OCI-LY7 (cell line): ENCODE measurements around the gene USP48. TPM values are rescaled to one million over a fixed set of nuclear protein-coding genes. Genes with fewer than 3 reads are reported as not detected.

Source experiments
- BruUV-seq: library from RNA; stranded (reverse); fragments of 400-500 nt; replicated peaks from 2 replicates; lab custom pipeline; 2021; lab: Mats Ljungman, UMichigan
- CTCF ChIA-PET: fragments of 300-600 bp; sonication (Branson Sonifier 250); formaldehyde crosslinking; loops from one replicate; lab custom pipeline; 2022; ENCODE audit warnings: antibody characterized with exemption; ENCODE audit not compliant: unreplicated experiment; lab: Charles Lee
- POLR2A ChIA-PET: fragments of 300-600 bp; sonication (Branson Sonifier 250); formaldehyde crosslinking; loops from one replicate; lab custom pipeline; 2022; ENCODE audit warnings: antibody characterized with exemption; lab: Charles Lee
- DNase-seq: peaks from one replicate; pipeline ENCODE4 v3.0.0-alpha.2; 2015; ENCODE audit warnings: low spot score
- H2AFZ ChIP-seq: fragments of 200-600 bp; sonication (generic), shearing (Covaris generic); 2 replicates; pipeline ENCODE4 v1.6.1; 2014; ENCODE audit warnings: mild to moderate bottlenecking, antibody characterized with exemption, low read length, moderate library complexity
- H3K27ac ChIP-seq: fragments of 200-600 bp; sonication (generic); 2 replicates; pipeline ENCODE4 v1.5.1; 2014; ENCODE audit warnings: mixed run types, low read depth, mild to moderate bottlenecking, moderate library complexity, low read length, inconsistent platforms; ENCODE audit not compliant: poor library complexity, severe bottlenecking
- H3K36me3 ChIP-seq: fragments of 200-600 bp; sonication (generic); 2 replicates; pipeline ENCODE4 v1.6.1; 2014; ENCODE audit warnings: mild to moderate bottlenecking, antibody characterized with exemption, low read length, moderate library complexity, mixed read lengths; ENCODE audit not compliant: insufficient read depth
- H3K4me1 ChIP-seq: fragments of 200-600 bp; sonication (generic); 2 replicates; pipeline ENCODE4 v1.5.1; 2014; ENCODE audit warnings: mild to moderate bottlenecking, low read length; ENCODE audit not compliant: insufficient read depth, poor library complexity, severe bottlenecking
- H3K4me2 ChIP-seq: fragments of 200-600 bp; sonication (generic); 2 replicates; pipeline ENCODE4 v1.6.1; 2014; ENCODE audit warnings: mild to moderate bottlenecking, low read length
- H3K4me3 ChIP-seq: fragments of 200-600 bp; sonication (generic); 2 replicates; pipeline ENCODE4 v1.5.1; 2014; ENCODE audit warnings: mild to moderate bottlenecking, low read depth, low read length; ENCODE audit not compliant: poor library complexity, severe bottlenecking
- H3K79me2 ChIP-seq: fragments of 200-600 bp; sonication (generic); 2 replicates; pipeline ENCODE4 v1.6.1; 2016; ENCODE audit warnings: low read depth, mild to moderate bottlenecking, low read length, moderate library complexity, mixed read lengths; ENCODE audit not compliant: insufficient read depth
- H3K9me2 ChIP-seq: fragments of 200-600 bp; sonication (generic); 2 replicates; pipeline ENCODE4 v1.6.1; 2016; ENCODE audit warnings: mild to moderate bottlenecking, low read length, mixed read lengths; ENCODE audit not compliant: insufficient read depth
- H3K9me3 ChIP-seq: fragments of 200-600 bp; sonication (generic); 2 replicates; pipeline ENCODE4 v1.6.1; 2014; ENCODE audit warnings: mild to moderate bottlenecking, mixed run types, low read length, mixed read lengths
- H4K20me1 ChIP-seq: fragments of 200-600 bp; sonication (generic); 2 replicates; pipeline ENCODE4 v1.6.1; 2014; ENCODE audit warnings: mild to moderate bottlenecking, antibody characterized with exemption, low read length, moderate library complexity, mixed read lengths; ENCODE audit not compliant: insufficient read depth
- EZH2phosphoT487 ChIP-seq: fragments of 200-600 bp; sonication (generic); IDR thresholded peaks from 2 replicates; pipeline ENCODE4 v1.6.1; 2018; ENCODE audit warnings: low read depth, borderline replicate concordance, mild to moderate bottlenecking, mixed run types, antibody characterized with exemption, low read length, moderate library complexity, mixed read lengths
- intact Hi-C: fragments of 100-400 bp; cut with micrococcal nuclease; formaldehyde crosslinking; loops from one replicate; pipeline ENCODE4 v1.10.0; 2022; ENCODE audit not compliant: unreplicated experiment
- total RNA-seq, 2 experiments: library from RNA; depleted of rRNA in 1 of 2; stranded (reverse); fragments of >200 nt in 1 of 2; shearing (Covaris generic) in 1 of 2; gene quantifications; 2 replicates each; pipeline ENCODE4 v1.2.3, GENCODE V29; 2014 to 2022
- TF ChIP-seq, protein P1 (sequence below): fragments of 200-600 bp; sonication (generic); conservative IDR thresholded peaks from 2 replicates; pipeline ENCODE4 v1.5.1; 2014; ENCODE audit warnings: mild to moderate bottlenecking, antibody characterized with exemption, low read length, moderate library complexity, mixed read lengths

Gene USP48
- total RNA-seq, 2 experiments from 2014 or later, result 45.0 to 98.3 TPM

DNA sequence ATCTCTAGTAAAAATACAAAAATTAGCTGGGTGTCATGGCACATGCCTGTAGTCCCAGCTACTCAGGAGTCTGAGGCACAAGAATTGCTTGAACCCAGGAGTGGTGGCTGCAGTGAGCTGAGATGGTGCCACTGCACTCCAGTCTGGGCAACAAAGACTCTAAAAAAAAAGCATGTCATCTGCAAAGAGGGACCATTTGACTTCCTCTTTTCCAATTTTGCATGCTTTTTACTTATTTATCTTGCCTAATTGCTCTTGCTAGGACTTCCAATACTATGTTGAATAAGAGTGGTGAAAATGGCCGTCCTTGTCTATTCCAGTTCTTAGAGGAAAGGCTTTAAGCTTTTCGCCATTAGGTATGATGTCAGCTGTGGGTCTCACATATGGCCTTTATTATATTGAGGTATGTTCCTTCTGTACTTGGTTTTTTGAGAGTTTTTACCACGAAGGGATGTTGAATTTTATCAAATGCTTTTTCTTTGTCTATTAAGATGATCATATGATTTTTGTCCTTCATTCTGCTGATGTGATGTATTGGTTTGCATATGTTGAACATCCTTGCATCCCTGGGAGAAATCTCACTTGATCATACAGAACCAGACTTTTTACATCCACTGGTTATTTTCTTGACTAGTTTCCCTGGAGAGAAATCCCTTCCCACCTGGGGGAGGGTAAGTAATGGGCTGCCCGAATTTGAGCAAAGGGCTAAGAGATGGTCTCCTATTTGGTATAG lies 96.8 kb downstream of the USP48 start:
- peaks cover 16% of the 10 kb centered on the region for H3K9me3 ChIP-seq
- H3K27ac ChIP-seq, result no peak overlapping the region
- H2AFZ ChIP-seq, result no peak overlapping the region
- H3K79me2 ChIP-seq, result no peaks in the 10 kb centered on the region
- intact Hi-C loops, result no loop called here
- ChIA-PET CTCF (no interaction called here), POLR2A (no interaction called here)
- no peak overlapping the region for H3K4me3 ChIP-seq
- no peaks in the 10 kb centered on the region for H4K20me1 ChIP-seq
- DNase-seq, result no peak
- no peaks in the 10 kb centered on the region for H3K9me2 ChIP-seq
- H3K4me1 ChIP-seq, result no peaks in the 10 kb centered on the region
- peaks cover 89% of the 10 kb centered on the region for H3K36me3 ChIP-seq
- BruUV-seq, result TSS peak; percentile 5
- TF ChIP-seq, protein P1, sequence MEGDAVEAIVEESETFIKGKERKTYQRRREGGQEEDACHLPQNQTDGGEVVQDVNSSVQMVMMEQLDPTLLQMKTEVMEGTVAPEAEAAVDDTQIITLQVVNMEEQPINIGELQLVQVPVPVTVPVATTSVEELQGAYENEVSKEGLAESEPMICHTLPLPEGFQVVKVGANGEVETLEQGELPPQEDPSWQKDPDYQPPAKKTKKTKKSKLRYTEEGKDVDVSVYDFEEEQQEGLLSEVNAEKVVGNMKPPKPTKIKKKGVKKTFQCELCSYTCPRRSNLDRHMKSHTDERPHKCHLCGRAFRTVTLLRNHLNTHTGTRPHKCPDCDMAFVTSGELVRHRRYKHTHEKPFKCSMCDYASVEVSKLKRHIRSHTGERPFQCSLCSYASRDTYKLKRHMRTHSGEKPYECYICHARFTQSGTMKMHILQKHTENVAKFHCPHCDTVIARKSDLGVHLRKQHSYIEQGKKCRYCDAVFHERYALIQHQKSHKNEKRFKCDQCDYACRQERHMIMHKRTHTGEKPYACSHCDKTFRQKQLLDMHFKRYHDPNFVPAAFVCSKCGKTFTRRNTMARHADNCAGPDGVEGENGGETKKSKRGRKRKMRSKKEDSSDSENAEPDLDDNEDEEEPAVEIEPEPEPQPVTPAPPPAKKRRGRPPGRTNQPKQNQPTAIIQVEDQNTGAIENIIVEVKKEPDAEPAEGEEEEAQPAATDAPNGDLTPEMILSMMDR, result no peak
- no peak for TF ChIP-seq EZH2phosphoT487
- H3K4me2 ChIP-seq, result no peak overlapping the region

DNA sequence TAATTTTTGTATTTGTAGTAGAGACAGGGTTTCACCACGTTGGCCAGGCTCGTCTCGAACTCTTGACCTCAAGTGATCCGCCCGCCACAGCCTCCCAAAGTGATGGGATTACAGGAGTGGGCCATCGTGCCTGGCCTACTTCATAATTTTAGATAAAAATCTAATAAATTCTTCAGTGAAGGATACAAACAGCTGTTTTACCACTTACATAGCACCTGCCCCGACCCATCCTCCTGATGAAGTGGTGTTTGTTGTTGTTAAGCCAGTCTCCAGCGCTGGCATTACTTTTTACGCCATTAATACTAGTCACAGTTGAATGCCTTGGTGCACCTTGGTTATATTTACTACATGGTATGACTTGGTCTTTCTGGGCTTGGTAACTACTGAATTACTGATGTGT lies 101.5 kb downstream of the USP48 start:
- no peaks in the 10 kb centered on the region for H3K4me1 ChIP-seq
- no peaks in the 10 kb centered on the region for H4K20me1 ChIP-seq
- intact Hi-C loops, result no loop called here
- peaks cover 12% of the 10 kb centered on the region for H3K9me3 ChIP-seq
- H3K36me3 ChIP-seq, result peaks cover 66% of the 10 kb centered on the region
- no peak overlapping the region for H3K4me2 ChIP-seq
- H3K4me3 ChIP-seq, result no peak overlapping the region
- ChIA-PET CTCF (no interaction called here), POLR2A (no interaction called here)
- BruUV-seq, result no TSS peak
- no peak overlapping the region for H3K27ac ChIP-seq
- no peak for TF ChIP-seq EZH2phosphoT487
- TF ChIP-seq, protein P1, result no peak
- no peaks in the 10 kb centered on the region for H3K79me2 ChIP-seq
- no peaks in the 10 kb centered on the region for H3K9me2 ChIP-seq
- no peak overlapping the region for H2AFZ ChIP-seq
- DNase-seq, result no peak

DNA sequence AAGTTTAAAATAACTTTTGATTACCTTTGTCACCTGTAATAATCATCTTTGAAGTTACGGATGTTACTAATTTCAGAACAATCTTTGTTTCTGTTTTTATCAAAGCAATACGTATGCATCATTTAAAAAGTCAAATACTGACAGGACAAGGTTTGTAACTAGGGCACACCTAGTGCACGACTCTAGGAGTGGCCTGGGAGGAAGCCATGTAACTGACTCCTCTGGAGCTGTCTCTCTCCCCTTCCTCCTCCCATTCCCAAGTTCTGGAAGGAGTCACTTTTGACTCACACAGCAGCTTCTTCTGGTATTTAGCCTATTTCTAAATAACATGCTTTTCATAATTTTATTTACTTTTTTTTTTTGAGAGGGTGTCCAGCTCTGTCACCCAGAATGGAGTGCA lies 102.0 kb downstream of the USP48 start:
- Histone ChIP-seq H3K4me2 (no peak overlapping the region), H3K79me2 (no peaks in the 10 kb centered on the region), H3K4me1 (no peaks in the 10 kb centered on the region), H3K4me3 (no peak overlapping the region), H4K20me1 (no peaks in the 10 kb centered on the region), H3K27ac (no peak overlapping the region), H3K9me2 (no peaks in the 10 kb centered on the region), H3K9me3 (peaks cover 11% of the 10 kb centered on the region; the same call in 1 of the 2 replicates), H3K36me3 (peaks cover 61% of the 10 kb centered on the region), H2AFZ (no peak overlapping the region)
- intact Hi-C loops, result no loop called here
- TF ChIP-seq, protein P1, result no peak
- no peak for TF ChIP-seq EZH2phosphoT487
- CTCF ChIA-PET, result no interaction called here
- no TSS peak for BruUV-seq
- POLR2A ChIA-PET, result no interaction called here
- no peak for DNase-seq
